Activated T-cell treated with anti-CD3 and anti-CD28 coated beads for 4 hours (primary cell): ENCODE measurements around the gene ZNF750.

Experiments used
- DNase-seq: peaks from one replicate; pipeline ENCODE4 v3.0.0-alpha.2; 2020

Gene ZNF750

DNA sequence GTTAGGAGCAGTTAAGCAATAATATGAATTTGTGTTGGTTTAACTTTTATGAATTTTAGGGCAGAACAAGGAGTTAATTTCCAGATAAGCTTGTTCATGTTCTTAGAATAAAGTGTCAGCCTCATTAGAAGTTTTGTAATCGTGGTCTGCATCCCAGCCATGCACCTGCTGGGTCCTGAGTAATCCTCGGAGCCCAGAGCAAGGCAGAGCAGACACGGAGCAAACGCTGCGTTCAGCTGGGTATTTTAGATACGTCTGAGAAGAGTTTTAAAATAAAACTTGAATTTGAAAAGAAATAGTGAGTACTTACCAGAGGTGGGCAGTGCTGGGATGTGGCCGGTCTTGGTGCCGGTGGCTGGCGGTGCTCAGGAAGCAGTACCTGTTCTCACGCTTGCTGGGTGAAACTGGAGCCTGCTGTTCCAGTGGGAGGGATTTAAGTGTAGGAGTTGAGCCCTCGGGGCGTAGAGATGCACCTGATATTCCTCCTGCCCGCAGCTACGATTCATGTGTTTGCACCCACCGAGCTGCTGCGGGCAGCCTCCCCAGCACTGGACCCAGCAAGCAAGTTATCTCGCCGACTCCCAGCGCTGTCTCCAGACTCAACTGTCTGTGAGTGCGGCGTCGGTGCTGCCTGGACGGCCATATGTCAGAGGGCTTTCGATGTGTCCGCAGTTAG lies at the start of gene ZNF750:
Gene ZNF750 (minus strand): TSS at position 406 of the 676 bp plus-strand sequence. CDS start 7,568 bp downstream, outside the sequence.
- DNase-seq = no peak

DNA sequence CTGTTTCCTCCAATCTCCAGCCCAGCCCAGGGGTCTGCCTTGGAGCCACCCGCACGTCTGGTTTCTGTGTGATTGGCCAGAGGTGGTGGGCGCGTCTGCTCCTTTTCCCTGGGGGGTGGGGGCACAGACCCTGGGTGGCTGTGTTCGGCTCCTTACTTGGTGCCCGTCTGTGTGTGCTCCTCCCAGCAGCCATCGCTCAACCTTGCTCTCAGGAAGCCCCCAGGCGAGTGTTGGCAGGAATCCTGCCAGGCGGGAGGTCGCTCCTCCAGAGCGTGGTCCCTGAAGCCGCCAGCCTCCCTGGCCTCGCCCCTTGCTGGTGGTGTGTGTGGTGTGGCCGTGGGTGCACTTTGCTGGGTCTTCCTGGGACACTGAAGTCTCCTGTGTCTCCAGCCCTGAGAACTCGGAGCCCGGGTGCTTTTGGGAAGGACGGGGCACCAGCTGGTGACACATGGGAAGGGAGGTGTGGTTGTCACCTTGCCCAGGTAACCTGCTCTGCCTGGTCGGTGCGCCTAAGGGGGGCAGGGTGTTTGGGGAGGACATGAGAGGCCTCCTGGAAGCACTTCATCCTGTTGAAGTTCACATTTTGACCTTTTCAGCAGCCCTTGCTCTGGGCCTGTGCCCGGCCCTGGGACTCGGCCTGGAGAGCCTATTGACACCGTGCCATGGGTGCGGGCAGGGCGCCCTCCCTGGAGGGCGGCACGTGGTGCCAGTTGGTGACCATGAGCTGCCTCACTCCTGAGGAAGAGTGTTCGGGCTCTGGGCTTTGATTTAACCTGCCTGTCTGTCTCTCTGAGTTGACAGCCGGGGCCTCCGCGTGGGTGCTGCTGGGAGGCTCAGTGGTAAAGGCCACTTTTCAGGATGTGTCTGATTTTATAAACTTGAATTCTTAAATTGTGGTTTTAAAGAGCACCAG lies 49.0 kb upstream of the ZNF750 start:
- no peak for DNase-seq

DNA sequence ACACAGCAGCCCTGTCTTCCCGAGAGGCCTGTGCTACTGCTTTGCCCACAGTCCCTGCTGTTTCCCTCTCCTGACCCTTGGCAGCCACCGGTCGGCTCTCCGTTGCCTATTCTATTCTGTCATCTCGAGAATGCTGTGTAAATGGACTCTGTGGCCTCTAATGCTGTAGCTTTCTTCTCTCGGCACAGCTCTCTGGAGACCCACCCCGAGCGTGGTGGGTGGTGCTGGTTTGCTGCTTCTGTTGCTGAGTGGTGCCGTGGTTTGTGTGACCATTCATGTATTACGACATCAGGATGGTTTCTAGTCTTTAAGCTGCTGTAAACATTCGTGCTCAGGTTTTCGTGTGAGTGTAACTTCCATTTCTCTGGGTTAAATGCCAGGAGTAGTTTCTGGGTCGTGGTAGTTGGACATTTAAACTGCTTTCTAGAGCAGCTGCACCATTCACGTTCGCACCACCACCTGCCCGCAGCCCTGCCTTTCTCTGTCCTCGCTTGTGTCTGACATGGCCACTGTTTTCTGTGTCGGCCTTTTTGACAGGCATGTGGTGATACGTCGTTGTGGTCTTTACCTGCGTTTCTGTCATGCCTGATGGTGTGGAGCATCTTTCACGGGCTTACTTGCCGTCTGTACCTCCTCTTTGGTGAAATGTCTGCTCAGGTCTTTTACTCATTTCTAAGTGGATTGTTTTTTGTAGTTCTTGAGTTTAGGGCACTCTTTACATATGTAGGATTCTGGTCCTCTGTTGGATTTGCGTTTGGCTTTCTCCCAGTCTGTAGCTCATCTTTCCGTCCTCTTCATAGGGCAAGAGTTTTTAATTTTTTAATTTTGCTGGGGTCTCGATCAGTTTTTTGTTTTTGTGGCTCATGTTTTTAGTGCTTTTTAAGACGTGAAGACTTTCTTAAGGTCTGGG lies 47.7 kb upstream of the ZNF750 start:
- DNase-seq = no peak

DNA sequence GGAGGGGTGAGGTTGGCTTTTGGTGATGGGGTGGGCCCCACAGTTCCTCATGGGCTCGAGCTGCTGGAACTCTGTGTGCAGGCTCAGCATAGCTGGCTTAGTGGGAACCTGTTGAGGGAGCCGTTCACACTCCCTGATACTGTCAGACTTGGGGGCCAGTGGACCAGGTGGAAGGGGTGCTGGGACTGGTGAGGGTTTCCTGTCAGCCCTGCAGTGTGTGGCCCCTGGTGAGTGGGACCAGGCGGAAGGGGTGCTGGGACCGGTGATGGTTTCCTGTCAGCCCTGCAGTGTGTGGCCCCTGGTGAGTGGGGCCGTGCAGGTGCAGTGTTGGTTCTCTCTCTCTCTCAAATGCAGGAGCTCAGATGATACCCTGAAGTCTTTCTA lies 45.1 kb upstream of the ZNF750 start:
- DNase-seq = no peak

DNA sequence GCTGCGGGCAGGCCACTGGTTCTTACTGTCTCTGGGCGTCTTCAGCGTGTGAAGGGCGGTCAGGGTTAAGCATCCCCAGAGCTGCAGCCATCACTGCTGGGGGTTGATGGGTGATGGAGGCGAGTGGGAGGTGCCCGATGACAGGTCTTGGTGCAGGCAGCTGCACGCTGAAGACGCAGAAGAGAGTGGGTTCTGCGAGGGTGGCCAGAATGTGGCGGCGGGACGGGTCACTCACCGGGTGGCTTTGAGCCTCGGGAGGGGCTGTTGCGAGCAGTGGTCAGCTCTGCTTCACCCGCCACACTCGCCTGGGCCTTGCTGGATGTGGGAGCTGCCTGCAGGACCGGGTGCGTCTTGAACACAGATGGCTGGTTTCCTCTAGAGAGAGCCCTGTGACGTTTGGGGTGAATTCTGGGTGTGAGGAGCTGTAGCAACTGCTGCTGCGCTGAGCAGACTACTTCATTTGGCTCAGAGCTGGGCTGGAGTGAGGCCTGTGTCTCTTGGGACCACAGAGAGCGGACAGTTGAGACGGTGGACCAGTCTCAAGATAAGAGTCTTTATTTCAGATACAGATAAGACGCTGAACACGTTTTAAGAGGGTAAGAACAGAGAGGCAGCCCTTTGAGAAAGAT lies 44.6 kb upstream of the ZNF750 start:
- no peak for DNase-seq

DNA sequence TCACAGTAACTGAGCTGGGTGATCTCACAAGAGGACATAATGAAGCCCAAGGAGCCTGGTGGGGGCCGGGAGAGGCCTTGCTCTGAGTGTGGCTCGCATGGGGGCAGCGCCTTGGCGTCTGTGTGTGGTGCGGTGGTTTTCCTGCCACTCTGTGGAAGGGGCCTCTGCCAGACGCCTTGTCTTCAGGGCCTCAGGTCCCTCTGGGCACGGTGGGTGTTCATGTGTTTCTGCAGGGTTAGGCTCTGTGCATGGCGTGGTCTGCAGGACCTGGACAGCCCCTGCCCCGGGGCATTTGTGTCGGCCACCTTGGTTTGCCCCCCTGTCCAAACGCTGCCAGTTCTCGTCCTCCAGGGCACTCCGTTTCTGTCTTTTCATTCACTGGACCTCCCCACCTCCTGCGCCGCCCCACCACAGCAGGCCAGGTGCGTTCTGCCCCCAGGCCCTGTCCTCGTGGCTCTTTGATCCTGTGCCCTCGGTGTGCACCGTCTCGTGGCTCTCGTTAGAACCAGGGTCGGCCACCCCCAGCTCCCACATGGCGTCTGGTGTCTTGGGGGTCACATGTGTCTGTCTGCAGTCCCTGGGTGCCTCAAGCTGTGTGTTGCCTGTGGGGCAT lies 43.7 kb upstream of the ZNF750 start:
- DNase-seq = no peak

DNA sequence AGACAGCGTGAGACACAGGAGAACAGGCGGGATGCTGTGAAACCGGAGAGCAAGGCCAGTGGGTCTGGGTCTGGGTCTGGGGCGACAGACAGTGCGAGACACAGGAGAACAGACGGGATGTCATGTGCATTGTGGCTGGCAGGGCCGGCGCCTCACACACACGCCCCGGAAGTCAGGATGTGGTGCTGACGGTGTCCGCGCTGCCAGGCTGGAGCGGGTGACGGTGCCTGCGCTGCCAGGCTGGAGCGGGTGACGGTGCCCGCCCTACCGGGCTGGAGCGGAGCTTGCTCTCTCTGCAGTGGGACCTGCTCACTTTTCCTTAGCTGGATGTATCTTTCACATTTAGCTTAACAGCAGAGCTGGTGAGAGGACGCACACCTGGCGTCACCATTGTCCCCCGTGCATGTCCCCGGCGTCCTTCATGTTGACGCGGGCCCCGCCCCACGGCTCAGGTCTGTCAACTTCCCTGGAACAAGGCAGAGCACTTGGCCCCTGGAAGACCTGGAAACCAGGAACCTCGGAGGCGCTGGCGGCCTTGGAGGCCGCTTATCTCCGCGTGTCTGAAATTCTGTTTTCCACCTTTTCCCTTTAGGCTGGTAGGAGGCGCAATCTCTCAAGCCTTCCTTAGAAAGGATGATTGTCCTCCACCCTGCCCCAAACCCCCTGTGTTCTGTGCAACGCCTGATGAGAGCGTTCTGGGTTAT lies 43.0 kb upstream of the ZNF750 start:
- DNase-seq = peak; percentile 51

DNA sequence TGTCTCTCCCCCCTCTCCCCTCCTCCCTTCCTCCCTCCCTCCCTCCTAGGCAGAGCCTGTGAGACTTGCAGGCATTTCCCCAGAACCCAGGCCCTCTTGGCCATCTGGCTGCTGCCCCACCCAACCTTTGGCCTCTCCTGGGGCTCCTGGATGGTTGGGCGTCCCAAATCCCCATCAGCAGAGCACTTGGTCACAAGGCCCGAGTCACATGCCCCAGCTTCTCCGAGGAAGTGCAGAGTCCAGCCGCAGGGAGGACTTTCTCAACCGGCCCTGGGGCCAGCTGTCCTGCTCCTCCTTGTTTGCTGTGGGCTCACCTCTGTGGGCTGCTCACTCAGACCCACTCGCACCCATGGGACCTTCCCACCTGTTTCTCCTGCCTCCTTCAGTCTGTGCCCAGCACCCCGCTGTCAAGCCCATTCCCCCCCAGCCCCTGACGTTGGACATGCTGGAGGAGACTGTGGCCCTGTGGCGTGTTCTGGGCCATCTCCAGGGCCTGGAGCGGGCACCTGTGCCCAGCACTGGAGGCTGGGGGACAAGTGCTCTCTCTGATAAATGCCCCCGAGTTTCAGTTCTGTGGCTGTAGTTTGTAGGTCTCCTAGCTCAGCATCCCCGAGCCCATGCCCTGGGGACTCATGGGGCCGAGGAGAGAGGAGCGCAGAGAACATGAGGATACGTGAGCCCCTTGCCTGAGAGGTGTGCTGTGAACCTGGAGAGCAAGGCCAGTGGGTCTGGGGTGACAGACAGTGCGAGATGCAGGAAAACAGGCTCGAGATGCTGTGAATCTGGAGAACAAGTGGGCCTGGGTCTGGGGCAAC lies 42.3 kb upstream of the ZNF750 start:
- DNase-seq = no peak

DNA sequence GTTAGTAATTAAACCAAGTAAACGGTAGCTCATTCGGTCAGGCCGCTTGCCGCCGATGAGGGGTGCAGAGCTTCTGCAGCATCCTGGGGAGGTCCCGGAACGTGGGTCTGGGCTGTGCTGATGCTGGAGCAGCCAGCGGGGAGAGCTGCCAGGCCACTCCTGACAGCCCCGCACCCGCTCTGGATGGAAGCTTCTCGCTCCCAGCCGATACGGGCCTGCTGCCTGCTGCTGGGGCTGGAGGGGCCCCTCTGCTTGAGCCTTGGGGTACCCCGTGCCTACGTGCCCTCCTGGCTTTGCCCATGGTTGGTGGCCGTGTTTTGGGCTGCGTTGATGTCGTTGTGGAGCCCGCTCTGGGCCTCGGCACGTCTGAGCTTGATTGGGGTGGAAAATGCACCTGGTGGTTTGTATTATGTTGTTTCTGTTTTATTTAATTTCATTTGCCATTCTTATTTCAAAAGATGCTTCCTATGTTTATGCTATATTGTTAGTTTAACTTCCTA lies 41.6 kb upstream of the ZNF750 start:
- no peak for DNase-seq

DNA sequence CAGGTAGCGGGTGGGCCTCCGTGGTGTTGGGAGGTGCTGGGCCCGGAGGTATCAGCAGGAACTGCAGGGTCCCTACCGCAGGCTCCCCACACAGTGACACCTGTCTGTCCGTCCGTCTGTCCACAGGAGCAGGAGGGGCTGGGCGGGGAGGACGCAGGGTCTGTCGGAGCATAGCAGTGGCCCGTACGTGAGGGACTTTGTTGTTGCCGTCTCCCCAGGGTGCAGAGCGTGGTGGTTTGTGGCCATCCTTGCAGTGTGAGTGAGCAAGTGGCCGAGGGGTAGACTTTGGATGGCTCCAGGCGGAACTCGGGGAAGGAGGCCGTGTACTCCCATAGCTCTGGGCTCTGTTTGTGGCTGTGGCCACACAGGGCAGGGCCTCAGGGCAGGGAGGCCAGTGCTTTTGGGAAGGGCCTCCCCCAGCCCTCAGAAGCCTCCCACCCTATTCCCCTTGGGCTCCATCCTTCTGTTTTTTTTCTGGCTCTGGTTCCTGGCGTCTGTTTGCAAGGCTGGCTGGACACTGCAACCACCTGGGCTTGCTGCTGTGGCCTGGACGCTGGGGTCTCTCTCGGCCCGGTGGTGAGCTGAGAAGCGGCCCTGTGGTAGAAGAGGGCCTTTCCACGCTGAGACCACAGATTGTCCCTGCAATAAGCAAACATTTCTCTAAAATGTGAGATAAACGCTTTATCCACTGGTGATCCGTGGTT lies 41.0 kb upstream of the ZNF750 start:
- DNase-seq = no peak

DNA sequence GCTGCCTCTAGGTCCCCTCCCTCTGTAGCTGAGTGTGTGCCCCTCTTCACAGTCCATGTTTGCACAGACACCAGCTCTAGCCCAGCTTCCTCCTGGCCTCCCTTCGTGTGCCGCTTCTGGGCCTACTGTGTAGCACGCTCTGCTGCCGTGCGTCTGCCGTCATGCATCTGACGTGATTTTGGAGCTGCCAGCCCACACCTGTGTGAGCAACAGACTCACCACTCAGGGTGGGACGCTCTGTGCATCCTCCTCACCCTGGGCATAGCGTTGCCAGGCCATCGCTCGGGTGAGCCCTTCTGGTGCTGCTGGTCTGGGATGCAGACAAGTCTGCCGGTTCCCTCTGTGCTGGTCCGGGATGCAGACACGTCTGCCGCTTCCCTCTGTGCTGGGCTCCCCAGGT lies 39.4 kb upstream of the ZNF750 start:
- no peak for DNase-seq

DNA sequence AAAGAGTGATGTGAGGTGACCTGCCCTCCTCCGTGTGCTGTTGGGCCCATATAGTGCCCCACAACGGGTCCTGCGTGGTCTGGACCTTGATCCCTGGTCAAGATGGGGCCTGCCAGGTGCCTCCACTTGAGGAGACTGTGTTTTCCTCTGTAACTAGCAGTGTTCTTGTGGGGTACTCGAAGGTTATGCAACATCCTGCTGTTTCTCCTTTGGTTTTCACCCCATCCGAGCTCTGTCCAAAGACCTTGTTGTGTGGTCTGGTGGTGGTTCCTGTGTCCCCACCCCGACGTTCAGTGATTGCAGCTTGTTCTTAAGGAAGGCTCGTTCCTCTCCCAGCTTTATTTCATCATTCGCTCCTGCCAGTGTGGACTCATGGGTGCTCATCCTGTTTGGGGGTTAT lies 38.7 kb upstream of the ZNF750 start:
- DNase-seq = no peak

DNA sequence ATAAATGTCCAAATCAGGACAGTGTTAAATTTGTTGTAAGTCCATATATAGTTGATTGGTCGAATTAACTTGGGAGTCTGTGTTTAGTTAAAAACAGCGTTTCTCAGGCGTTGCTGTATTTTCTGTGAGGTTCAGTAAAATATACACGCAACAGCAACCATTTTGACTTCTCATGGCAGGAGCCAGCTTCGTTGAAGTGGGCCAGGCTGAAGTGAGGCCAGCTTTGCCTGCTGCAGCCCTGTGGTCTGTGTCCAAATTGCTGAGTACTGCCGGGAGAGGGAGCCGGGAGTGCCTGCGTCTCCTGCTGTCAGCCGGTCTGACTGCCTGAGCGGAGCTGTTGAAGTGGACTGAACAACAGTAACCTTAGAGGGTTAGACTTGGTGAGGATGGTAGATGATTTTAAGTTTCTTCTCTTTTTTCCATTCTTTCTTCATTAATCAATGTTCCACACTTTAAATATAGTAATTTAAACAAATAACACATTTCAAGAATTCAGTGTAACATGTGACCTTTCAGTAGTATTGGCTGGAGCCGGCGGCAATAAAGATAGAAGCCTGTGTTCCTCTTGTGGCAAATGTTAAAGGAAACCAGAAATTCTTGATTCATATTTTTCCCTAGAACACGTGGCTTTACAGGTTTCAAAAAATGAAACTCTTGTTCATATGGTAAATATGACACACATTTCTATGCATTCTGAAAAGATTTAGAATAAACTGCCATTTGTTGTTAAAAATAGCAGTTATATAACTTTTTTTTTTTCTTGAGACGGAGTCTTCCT lies 37.0 kb upstream of the ZNF750 start:
- no peak for DNase-seq

DNA sequence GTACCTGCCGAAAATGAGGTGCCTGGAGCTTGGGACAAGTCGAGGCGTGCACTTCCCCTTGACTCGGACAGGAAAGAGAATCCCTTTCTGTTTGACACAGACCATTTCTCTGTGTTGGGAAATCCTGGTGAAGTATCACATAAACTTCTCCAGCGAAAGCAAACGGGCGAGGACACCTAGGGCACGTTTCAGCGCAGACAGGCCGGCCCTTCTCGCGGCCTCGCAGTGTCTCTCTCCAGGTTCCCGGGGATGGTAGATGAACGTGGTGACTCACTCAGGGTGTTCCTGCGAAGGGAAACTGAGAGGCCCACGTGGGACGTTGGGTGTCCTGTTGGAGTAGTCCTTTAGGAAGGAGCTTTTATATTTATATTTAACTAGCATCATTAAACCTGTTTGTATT lies 36.3 kb upstream of the ZNF750 start:
- no peak for DNase-seq

DNA sequence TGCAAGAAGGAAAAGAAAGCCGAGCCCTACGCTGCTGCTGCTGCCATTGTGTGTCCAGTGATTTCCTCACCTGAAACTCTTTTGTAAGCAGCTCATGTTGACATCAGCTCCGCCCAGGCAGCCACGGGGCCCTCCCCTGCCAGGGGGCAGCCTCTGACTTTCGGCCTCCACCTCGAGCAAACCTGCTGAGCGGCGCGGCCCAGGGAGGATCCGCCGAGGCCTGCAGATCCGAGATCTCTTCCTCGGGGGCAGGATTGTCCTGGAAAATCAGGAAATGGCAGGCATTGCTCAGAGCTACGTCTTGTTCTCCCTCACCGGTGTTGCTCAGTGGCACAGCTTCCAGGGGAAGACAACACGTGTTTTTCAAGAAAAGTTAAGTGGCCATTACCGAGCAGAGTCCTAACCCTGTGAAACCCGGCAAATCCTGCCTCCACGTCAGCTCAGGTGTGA lies 35.6 kb upstream of the ZNF750 start:
- DNase-seq = no peak

DNA sequence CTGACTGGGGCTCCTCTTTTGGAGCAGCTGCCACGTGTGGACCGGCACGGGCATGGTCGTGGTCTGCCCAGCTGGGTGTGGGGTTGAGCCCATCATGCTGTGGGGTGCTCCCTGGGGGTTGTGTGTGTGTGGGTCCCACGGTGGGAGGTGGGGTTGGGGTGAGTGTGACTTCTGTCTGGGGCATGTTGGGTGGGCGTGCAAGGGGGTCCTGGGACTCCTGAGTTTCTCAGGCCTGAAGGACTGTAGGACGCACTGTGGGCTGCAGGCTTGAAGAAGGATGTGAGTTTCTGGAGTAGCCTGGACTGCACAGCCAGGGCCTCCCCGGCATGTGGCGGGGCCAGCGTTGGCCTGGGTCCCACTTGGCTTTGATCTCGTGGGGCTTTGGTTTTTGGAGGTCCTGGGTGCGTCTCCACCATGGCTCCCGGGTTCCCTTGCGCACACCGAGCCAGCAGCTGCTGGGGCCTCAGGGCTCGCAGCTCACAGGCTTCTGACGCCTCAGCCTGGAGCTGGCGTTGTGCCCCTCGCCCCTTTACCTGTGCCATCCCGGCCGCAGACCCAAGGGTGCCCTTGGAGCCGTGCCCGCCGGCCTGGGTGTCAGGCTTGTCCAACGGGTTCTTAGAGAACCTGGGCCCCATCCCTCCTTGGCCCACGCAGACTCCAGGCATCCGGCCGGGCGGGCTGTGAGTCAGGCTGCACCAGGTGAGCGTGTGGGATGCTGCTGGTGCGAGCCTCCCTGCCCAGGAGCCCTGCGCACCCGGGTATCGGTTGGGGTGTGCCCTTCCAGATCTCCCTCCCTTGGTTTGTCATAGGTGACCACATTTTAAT lies 34.4 kb upstream of the ZNF750 start:
- DNase-seq = no peak

DNA sequence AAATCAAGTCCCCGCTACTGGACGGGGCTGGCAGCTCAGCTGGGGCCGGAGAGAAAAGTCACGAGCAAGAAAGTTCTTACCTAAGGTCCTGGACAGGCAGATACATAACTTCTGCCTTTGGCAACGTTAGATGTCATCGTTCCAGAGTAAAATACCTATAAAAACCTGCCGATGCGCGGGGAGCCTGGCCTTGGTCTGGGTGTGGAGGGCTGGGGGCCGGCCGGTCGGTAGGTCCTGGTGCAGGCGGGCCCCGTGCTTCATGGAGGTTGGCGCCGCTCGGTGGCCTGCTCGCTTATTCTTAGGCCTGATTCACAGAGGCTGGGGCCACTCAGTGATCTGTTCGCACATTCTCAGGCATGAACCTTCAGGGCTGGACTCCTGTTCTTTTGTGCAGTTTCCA lies 33.7 kb upstream of the ZNF750 start:
- DNase-seq = no peak
